HG03354 (cell line): ENCODE results near the gene CCDC57.

ENCODE experiments used
- ATAC-seq: cut with Tn5 transposase; IDR thresholded peaks from one replicate; pipeline ENCODE4 v1.9.1; 2021; ENCODE audit warnings: mild to moderate bottlenecking; ENCODE audit not compliant: unreplicated experiment, poor library complexity, severe bottlenecking

Gene CCDC57

DNA sequence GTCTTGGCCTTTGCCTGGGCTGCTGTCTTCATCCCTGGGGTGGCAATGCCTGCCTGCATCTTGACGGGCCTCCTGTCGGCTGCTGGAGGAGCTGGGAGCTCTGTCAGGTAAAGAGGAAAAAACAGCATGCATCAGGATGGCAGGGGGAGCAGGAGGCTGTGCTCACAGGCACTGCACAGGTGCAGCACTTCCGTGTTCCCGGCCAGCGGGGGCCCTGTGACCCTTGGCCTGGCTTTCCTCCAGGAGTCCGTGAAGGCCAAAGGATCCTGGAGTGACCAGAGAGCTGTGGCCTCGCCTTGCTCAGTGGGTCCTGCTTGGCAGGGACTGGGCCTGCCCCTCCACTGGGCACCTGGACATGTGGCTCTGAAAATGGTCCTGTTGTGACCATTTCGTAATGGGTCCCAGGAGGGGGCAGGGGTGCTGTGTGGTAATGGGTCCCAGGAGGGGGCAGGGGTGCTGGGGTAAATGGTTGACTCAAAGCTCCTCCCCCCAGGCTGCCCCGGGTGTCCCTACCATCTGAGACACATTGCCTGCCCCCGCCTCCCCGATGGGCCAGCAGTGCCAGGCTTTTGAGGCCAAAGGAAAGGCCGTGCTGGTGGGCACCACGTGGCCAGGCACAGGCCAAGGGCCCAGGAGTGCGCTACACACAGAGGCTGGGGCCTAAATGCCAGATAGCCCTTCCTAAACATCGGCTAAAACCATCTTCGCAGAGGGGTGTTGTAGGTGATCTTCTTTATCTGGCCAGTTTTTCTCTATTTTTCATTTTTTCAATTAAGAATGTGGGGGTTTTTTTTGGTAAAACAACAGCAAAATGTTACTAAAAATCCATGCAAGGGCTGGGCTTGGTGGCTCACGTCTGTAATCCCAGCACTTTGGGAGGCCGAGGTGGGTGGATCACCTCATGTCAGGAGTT is 110.6 kb downstream of the CCDC57 start:
- no peak for ATAC-seq

DNA sequence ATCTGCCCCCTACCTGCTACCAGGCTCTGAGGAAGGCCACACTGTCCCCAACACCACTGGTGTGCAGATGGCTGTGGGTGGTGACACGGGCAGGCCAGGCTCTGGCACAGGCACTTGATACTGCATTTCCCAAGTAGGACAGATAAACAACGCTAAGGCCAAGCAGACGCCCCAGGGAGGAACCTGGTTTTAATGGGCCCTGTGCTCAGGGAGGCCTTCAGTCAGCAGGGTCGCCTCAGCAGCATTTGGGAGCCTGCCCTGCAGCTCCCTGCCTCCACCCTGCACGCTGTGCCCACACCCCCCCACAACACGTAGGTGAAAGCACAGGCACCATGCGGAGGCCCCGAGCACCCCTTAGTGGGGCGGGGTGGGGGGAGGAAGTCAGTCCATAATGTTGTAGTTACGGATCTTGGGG is 111.3 kb downstream of the CCDC57 start:
- no peak for ATAC-seq

DNA sequence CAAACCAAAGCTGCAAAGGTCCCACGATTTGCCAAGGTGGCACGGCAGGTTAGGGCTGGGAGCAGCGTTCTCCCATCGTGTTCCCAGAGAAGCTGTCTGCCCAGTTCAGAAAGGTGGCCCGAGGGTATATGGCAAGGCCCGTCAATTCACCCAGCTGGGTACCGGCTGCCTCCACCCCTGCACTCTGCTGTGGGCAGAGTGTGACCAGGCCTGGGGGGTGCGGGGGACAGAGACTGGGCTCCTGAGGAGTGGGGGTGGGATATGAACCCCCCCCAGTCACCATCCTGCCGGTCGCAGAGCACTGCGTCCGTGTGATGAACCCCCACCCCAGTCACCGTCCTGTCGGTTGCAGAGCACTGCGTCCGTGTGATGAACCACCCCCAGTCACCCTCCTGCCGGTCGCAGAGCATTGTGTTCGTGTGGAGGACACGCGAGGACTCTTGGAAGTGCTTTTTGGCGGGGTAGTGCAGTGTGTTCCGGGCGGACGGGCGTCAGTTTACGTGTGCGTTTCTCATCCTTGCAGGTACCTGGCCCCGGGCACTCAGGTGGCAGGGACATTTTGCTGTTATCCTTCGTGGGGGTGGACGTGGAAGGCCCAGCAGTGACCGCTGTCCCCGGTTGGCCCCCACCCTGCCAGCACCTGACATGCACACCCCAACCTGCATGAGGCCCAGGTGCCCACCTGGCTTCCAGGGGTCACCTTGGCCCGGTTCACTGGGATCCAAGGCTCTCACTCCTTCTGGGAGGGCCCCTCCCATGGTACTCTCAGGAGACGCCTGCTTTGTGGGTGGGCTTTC is 111.9 kb downstream of the CCDC57 start:
- no peak for ATAC-seq

DNA sequence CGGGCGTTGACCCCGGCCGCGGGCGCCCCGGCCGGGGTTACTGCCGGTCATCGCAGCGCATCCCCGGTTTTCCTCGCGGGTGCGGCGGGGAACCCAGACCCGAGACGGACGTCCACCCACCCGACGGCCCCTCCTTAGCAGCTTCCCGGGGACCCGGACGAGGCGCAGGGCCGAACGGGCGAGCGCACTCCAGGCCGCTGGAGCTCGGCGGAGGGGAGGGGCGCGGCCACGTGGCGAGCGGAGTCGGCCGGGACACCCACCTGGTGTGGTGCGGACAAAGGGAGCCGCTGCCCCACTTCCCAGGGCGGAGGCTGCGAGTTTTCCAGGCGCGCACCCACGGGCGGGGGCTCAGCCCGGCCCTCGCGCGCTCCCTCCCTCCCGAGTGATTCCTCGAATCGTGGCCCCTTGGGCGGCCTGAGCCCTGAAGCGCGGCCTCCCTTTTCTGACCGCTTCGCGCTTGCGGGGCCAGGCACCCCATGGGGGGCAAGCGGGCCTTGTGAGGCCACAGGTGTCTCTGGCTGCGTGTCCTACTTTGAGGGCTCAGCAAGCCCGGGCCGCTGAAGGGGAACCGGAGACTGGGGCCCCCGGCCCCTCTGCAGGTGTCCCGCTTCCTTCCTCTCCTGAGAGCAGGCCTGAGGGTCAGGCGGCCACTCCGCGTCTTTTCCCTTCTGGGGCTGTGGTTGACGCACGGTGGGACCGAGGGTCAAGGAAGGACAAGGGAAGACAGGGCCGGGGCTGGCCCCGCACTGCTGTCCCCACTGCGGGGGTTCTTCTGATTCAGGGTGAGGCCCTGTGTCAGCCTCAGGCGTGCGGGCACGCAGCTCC is 113.5 kb downstream of the CCDC57 start:
- peak; percentile 17 for ATAC-seq

DNA sequence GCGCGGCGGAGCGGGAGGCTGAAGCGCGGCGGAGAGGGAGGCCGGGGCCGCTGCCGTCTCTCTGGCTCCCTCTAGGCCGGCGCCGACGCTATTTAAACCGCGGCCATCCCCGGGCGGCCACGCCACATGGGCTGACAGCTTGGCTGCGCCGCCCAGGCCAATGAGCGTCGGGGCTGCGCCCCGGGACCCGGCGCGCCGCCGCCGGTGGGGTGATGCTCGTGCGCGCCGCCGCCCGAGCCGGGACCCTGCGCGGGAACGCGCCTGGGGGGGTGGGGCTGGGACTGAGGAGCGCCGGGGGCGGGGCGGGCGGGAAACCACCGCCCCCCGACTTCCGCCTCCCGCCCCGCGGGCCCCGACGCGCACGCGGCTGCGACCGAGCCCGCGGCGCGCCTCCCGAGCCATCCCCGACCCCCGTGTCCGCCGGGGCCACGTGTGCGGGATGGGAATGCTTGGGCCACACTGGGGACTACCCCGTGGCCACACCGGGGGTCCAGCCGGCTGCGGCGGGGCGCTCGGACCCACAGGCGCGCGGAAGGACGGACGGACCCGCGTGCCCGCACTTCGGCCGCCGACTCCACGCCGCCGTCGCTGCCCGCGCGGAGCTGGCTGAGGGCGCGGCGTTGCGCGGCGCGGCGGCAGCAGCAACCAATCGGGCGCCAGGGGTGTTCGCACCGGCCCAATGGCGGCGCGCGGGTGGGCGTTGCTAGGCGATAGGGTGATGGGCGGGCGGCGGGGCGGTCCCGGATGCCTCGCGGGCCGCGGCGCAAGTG is 114.3 kb downstream of the CCDC57 start, which contains the start of gene FASN:
FASN (minus strand) TSS at position 68 of the 770 bp plus-strand sequence. CDS start 1,791 bp downstream, outside the sequence.
- ATAC-seq: peak; percentile 75

DNA sequence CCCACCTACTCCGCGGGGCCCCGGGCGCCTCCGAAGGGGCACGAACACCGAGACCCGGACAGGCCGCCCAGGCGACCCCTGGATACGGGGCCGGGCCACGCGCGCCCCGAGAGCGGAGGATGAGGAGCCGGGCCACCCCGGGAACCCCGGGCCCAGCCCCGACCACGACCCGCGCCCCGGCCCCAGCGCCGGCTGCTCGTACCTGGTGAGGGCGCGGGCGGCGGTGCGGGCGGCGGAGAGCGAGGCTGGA is 114.8 kb downstream of the CCDC57 start:
- ATAC-seq: no peak

DNA sequence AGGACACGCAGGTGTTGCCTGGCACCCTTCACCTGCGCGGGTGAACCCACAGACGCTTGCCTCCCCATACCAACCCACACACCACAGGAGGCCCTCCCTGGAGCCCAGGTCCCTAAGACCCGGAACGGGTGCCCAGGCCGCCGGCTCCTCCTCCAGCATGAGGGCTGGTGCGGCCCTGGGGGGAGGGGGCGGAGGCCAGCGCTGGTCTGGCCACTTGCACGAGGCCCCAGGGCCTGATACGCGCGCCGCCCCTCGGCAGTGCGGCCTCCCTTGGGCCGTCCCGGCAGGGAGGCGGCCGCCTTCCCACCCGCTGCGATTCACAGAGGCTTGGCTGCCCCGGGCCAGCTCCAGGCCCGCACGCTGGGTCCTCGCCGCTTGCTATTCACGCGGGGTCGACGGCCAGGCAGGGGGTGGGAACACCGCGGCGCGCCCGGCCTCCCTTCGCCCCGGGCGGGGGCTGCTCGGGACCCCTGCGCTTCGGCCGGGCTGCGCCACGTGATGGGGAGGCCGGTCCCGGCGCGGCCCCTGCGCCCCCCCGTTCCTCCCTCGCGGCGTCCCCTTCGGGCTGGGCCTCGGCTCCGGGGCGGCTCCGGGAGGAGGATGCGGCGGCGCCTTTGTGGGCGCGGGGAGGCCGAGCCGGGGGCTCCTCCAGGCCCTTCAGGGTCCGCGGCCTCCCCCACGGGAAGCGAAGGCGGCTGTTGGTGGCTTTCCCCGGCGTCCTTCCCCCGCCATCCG is 115.3 kb downstream of the CCDC57 start:
- peak; percentile 0 for ATAC-seq

DNA sequence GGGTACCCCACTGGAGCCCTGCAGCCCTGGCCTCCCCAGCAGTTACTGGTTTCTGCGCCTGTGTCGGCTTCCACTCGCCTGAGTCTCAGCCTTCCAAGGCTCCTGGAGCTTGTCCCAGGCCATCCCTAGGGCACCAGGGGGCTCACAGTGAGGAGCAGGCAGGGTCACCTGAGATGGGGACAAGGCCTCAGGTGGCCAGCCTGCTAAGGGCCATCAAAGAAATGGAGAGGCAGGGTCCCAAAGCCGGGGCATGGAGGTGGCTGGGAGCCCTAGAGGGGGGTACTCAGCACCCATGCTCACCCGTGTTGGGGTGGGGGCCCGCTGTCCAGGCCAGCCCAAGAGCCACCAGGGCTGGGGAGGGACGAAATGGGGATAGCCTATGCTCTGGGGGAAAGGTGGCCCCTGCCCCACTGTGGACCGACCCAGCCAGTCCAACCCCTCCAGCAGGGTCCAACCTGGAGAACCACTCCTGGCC is 115.9 kb downstream of the CCDC57 start:
- no peak for ATAC-seq

DNA sequence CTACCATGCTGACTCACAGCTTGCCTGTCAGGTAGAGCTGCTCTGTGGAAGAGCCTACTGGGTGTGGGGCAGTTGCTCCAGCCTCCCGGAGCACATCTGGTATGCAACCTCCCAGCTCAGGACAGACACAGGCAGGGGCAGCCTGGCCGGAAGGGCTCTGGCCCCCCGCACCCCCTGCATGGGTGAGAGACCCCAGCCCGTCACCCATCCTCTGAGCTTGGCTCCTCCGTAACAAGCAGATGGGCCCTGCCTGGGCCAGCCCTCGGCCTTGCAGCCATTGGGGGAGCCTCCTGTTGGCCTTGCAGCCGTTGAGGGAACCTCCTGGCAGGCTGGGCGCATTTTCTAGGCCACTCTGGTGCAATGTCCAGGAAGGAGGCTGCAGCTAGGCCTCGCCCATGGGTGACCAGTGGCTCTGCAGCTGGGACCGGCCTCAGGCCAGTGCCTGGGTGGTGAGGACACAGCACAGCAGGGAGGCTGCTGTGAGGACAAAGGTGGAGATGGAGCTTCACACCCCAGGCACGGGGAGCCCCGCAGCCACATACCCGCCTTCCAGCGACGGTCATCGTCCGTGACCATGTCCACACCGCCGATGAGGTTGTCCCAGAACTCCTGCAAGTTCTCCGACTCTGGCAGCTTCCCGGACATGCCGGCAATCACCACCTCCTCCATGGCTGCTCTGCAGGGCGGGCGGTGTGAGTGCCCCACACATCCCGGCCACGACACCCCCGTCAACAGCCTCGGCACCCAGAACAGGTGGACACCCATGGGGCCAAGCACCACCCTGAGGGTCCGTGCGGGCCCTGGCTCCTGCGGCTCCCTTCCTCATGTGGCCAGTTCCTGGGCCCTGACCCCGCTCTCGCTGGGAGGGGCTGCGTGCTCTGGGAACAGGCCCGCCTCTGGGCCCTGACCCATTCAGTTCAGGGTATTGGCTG is 116.6 kb downstream of the CCDC57 start:
- ATAC-seq: no peak

DNA sequence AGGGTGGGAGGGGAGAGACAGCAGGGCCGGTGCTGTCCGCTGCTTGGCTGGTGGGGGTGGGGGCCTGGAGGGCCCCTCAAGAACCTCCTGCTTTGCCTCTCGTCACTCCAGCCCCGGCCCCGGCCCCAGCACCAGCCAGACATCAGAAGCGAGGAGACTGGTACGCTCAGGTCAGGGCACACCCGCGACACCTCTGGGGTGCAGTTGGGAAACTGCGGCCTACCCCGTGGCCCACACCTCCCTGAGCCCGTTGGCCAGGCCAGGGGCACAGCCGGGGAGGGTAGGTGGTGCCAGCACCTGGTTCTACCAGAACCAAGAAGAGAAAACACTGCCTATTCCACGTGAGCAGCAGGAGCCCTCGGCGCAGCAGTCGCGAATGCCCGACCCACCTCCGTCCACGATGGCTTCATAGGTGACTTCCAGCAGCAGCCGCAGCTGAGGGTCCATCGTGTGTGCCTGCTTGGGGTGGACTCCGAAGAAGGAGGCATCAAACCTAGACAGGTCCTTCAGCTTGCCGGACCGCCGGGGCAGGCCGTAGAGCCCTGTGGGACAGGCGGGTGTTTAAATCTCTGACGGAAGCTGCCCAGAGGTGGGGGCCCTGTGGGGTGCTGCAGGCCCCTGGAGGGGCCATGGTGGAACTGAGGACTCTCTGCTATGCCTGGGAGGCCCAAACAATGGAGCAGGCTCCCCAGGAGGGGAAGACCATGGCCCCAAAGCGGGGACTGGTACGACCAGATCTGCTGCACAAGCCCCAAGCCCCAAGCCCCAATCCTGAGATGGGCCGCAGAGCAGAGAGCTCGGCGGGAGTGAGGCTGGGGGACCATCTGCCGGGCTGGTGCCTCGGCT is 117.5 kb downstream of the CCDC57 start:
- ATAC-seq: no peak

DNA sequence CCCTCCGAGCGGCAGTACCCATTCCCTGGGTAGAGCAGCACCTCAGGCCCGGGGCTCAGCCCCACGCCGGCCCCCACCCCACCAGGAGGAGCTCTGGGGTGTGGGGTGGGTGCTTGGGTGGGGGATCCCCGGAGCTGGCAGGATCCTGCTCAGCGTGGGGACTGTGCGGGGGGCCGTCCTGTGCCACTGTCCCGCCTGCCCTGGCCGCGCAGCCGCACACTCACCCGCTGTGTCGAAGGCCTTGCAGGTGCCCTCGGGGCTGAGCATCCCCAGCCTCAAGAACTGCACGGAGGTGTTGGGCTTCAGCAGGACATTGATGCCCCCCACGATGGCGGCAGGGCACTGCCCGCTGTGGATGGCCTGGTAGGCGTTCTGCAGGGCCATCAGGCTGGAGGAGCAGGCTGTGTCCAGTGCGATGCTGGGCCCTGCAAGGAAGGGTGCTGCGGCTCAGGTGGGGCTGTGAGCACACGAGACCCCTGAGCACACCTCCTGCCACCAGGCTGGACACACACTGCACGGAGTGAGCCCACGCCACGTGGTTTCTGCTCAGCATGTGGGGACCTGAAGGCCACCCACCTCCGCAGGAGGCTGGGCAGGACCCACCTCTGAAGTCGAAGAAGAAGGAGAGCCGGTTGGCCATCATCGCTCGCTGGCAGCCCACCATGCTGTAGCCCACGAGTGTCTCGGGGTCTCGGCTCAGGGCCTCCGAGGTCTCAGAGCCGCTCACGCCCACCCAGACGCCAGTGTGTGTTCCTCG is 119.5 kb downstream of the CCDC57 start:
- ATAC-seq: no peak

DNA sequence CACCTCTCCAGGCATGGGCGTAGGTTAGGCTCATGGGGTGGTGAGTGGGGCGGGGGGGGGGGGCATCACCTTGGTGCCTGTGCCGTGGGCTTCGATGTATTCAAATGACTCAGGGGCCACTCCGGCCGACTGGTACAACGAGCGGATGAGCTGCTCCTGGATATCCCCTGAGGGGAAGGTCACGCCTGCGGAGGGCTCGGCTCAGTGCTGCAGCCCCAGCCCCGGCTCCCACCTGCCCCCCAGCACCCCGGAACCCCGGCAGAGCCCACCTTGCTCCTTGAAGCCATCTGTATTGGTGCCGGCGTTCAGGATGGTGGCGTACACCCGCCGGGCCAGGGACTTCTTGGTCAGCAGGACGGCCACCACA is 120.0 kb downstream of the CCDC57 start:
- no peak for ATAC-seq

DNA sequence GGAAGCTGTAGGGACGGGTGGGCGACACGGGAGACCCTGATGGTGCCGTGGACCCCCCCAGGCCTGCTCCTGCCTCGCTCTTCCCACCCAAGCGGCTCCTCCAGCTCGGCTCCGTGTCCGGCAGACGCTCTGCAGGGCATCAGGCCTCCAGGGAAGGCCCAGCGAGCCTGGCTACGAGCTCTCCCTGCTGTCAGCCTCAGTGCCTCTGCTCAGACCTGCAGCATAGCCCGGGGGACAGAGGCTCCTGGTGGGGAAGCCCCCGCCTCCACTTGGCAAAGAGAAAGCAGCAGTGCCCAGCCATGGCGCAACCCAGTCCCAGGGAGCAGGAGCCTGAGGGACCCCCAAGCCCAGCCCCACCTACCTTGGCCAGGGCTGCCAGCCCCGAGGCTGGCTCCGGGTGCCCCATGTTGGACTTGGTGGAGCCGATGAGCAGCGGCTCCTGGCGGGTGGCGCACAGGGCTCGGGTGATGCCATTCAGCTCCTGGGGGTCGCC is 120.5 kb downstream of the CCDC57 start:
- no peak for ATAC-seq

DNA sequence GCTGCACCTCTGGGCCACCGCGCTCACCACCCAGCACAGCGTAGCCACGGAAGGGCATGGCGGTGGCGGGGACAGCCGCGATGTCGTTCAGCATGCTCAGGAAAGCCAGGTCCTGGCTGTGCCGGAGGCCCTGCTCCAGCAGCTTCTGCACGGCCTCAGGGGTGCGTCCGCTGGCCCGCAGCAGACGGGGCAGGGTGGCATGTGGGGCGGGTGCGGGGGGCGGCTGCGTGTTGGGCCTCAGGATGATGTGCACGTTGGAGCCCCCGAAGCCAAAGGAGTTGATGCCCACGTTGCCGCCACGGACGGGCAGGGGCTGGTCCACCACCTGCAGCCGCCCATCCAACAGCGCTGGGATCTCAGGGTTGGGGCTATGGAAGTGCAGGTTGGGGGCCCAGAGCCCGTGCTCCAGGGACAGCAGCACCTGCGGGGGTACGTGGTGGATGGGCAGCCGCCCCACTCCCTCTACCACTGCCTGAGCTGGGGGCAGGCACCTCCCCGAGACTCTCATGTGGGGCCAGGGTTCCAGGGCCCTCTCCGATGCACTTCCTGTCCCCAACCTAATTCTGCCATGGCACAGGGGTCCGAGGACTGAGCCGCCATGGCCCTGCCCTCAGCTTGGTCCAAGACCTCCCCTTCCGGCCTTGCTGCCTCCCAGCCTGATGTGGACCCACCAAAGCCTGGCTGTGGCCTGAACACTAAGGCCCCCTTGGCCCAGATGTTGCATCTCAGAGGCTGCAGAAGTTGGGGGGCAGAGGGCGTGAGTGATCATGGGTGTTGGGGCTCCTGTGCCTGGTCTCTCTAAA is 121.2 kb downstream of the CCDC57 start:
- ATAC-seq: no peak

DNA sequence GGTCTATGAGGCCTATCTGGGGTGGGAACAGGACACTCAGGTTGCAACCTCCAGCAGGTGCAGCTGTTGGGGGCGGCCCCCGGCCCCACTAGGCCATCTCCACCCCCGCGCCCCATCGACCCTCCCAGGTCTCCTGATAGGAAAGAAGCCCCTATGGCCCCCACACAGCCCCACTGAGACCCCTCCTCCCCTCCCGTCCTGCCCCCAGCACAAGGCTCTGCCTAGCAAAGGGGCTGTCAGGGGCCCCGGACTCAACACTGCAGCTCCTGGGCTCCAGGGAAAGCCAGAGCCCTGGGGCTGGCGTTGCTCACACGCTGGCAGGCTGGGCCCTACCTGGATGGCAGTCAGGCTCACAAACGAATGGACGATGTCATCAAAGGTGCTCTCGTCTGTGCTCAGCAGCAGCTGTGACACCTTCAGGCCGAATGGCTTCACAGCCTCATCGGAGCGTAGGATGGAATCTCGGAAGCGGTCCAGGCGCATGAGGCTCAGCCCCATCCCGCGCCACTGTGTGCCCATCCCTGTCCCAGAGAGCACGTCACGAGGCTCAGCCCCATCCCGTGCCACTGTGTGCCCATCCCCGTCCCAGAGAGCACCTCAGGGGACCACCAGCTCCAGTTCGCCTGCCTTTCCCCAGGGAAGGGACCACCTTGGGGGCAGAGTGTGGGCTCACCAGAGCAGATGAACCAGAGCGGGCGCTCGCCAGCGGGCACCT is 121.9 kb downstream of the CCDC57 start:
- ATAC-seq: no peak
